Ishikawa (cell line): ENCODE measurements around the gene ARFGEF3.

Experiments
- CEBPB ChIP-seq: IDR thresholded peaks from 2 replicates; pipeline ENCODE4 v1.6.1; 2012
- CREB1 ChIP-seq: IDR thresholded peaks from 2 replicates; pipeline ENCODE4 v1.6.1; 2012; ENCODE audit warnings: low read depth
- EGR1 ChIP-seq: IDR thresholded peaks from 2 replicates; pipeline ENCODE4 v1.6.1; 2012
- EP300 ChIP-seq: IDR thresholded peaks from 2 replicates; pipeline ENCODE4 v1.6.1; 2012; ENCODE audit warnings: borderline replicate concordance
- FOXM1 ChIP-seq: IDR thresholded peaks from 2 replicates; pipeline ENCODE4 v1.6.1; 2012; ENCODE audit warnings: low read depth, borderline replicate concordance
- NFIC ChIP-seq: IDR thresholded peaks from 2 replicates; pipeline ENCODE4 v1.6.1; 2012
- RAD21 ChIP-seq: IDR thresholded peaks from 2 replicates; pipeline ENCODE4 v1.6.1; 2012; ENCODE audit warnings: low read depth
- REST ChIP-seq: IDR thresholded peaks from 2 replicates; pipeline ENCODE4 v1.6.1; 2012; ENCODE audit warnings: low read depth, mild to moderate bottlenecking
- TAF1 ChIP-seq: IDR thresholded peaks from 2 replicates; pipeline ENCODE4 v1.6.1; 2012; ENCODE audit warnings: low read depth, mild to moderate bottlenecking
- TCF12 ChIP-seq: IDR thresholded peaks from 2 replicates; pipeline ENCODE4 v1.6.1; 2012; ENCODE audit warnings: low read depth
- TEAD4 ChIP-seq: IDR thresholded peaks from 2 replicates; pipeline ENCODE4 v1.6.1; 2012
- YY1 ChIP-seq: IDR thresholded peaks from 2 replicates; pipeline ENCODE4 v1.6.1; 2012; ENCODE audit warnings: low read depth
- ZBTB7A ChIP-seq: IDR thresholded peaks from 2 replicates; pipeline ENCODE4 v1.6.1; 2012; ENCODE audit warnings: low read depth
- TF ChIP-seq, protein P1 (sequence below): IDR thresholded peaks from 2 replicates; pipeline ENCODE4 v1.6.1; 2012
- TF ChIP-seq, protein P2 (sequence below): IDR thresholded peaks from 2 replicates; pipeline ENCODE4 v1.6.1; 2012

ARFGEF3 gene

GRCh38 chr6:138145402-138145801 lies 16.3 kb upstream of the ARFGEF3 start:
- no peak for TF ChIP-seq CEBPB
- no peak for TF ChIP-seq ZBTB7A
- no peak for TF ChIP-seq RAD21
- TF ChIP-seq EGR1, result no peak

GRCh38 chr6:138146544-138146943 lies 15.2 kb upstream of the ARFGEF3 start:
- TF ChIP-seq CEBPB (no peak), NFIC (no peak), EGR1 (no peak), TAF1 (no peak), FOXM1 (no peak), RAD21 (no peak), EP300 (no peak), TCF12 (no peak), TEAD4 (no peak), CREB1 (no peak), ZBTB7A (no peak), YY1 (no peak), REST (no peak)
- TF ChIP-seq, protein P1, sequence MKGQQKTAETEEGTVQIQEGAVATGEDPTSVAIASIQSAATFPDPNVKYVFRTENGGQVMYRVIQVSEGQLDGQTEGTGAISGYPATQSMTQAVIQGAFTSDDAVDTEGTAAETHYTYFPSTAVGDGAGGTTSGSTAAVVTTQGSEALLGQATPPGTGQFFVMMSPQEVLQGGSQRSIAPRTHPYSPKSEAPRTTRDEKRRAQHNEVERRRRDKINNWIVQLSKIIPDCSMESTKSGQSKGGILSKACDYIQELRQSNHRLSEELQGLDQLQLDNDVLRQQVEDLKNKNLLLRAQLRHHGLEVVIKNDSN, result no peak
- TF ChIP-seq, protein P2, sequence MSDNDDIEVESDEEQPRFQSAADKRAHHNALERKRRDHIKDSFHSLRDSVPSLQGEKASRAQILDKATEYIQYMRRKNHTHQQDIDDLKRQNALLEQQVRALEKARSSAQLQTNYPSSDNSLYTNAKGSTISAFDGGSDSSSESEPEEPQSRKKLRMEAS, result no peak

- no peak for TF ChIP-seq FOXM1
- TF ChIP-seq CREB1, result no peak
- TF ChIP-seq, protein P2, result no peak
- TF ChIP-seq TEAD4, result no peak
- TF ChIP-seq RAD21, result no peak
- TF ChIP-seq ZBTB7A, result no peak
- TF ChIP-seq NFIC, result no peak
- no peak for TF ChIP-seq YY1
- no peak for TF ChIP-seq CEBPB
- TF ChIP-seq, protein P1, result no peak
- TF ChIP-seq REST, result no peak
- no peak for TF ChIP-seq EP300
- TF ChIP-seq TAF1, result no peak
Measured at GRCh38 chr6:138155443-138155842, 6.3 kb upstream of the ARFGEF3 start.

DNA sequence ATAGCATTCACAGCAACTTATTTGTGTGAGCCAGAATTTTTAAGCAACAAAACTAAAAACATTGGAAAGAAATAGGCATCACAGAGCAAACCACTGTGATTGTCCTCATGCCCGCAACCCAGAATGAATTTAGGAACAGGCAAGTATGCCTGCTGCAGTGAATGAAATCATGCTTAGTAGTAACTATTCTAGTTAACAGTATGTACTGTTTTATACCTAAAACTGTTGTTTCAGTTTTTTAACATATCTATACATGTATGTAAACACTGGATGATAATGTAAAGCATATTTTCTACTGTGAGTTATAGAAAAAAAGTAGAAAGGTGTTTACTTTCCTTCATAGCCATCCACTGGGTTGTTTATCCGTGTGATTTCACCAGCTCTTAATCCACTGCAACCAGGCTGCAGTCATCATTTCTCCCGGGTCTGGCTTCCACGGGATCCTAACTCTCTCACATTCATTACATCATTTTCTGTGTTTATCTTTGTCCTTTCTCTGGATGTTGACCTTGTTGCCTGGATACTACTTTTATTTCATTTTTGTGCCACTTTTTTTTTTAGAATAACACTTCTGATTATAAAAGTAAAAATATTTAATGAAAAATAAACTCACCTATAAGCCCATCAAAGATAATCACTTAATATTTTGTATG lies 3.6 kb upstream of the ARFGEF3 start:
- TF ChIP-seq EP300 (no peak), REST (no peak), ZBTB7A (no peak), EGR1 (no peak), TCF12 (no peak), CEBPB (no peak), TAF1 (no peak), NFIC (no peak), RAD21 (no peak), FOXM1 (no peak), TEAD4 (no peak), YY1 (no peak)
- TF ChIP-seq, protein P1, result no peak
- TF ChIP-seq, protein P2, result no peak
